Fibroblast of pulmonary artery (primary cell): Measurements from ENCODE around the gene GRIPAP1.

ENCODE experiments used
- DNase-seq: peaks from one replicate; pipeline ENCODE4 v3.0.0-alpha.2; 2010; ENCODE audit warnings: low read depth
- H3K4me3 ChIP-seq: replicated peaks from 2 replicates; pipeline ENCODE4 v1.5.1; 2011; ENCODE audit warnings: low read depth, mild to moderate bottlenecking, control low read depth, low read length, moderate library complexity
- TF ChIP-seq, protein P1 (sequence below): IDR thresholded peaks from 2 replicates; pipeline ENCODE4 v1.5.1; 2011; ENCODE audit warnings: mild to moderate bottlenecking, control low read depth, low read length, inconsistent platforms; ENCODE audit errors: missing control alignments

GRIPAP1 gene

DNA sequence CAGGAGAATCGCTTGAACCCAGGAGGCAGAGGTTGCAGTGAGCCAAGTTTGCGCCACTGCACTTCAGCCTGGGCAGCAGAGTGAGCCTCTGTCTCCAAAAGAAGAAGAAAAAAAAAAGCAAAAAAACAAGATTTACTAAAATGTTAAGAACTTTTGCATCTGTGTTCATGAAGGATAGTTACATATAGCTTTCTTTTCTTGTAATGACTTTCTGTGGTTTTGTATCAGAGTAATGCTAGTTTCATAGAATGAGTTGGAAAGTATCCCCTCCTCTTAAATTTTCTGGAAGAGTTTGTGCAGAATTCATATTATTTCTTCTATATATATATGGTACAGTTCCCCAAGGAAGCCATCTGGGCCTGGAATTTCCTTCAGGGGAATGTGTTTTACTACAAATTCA lies 17.0 kb upstream of the GRIPAP1 start:
- no peak overlapping the region for H3K4me3 ChIP-seq
- no peak for DNase-seq
- TF ChIP-seq, protein P1, sequence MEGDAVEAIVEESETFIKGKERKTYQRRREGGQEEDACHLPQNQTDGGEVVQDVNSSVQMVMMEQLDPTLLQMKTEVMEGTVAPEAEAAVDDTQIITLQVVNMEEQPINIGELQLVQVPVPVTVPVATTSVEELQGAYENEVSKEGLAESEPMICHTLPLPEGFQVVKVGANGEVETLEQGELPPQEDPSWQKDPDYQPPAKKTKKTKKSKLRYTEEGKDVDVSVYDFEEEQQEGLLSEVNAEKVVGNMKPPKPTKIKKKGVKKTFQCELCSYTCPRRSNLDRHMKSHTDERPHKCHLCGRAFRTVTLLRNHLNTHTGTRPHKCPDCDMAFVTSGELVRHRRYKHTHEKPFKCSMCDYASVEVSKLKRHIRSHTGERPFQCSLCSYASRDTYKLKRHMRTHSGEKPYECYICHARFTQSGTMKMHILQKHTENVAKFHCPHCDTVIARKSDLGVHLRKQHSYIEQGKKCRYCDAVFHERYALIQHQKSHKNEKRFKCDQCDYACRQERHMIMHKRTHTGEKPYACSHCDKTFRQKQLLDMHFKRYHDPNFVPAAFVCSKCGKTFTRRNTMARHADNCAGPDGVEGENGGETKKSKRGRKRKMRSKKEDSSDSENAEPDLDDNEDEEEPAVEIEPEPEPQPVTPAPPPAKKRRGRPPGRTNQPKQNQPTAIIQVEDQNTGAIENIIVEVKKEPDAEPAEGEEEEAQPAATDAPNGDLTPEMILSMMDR = no peak

DNA sequence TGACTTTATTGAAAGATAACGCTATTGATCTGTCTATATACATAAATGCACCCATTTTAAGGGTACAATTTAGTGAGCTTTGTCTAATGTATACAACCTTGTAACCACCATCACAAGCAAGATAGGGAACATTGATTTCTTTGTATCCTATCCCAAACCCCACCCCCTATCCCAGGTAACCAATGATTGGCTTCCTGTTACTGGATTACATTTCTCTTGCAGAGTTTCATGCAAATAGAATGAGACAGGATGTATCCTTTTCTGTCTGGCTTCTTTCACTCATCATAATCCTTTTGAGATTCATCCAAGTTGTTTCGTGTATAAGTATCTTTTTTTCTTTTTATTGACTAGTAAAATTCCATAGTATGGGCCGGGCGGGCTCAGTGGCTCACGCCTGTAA lies 1.6 kb upstream of the GRIPAP1 start:
- DNase-seq = no peak
- H3K4me3 ChIP-seq = no peak overlapping the region
- TF ChIP-seq, protein P1 = no peak

- peak overlapping the region; percentile 84 for H3K4me3 ChIP-seq
- TF ChIP-seq, protein P1 = no peak
- peak; percentile 47 for DNase-seq
These were observed 458 bp downstream of the GRIPAP1 start for GRCh38 chrX:49001521-49002090.

DNA sequence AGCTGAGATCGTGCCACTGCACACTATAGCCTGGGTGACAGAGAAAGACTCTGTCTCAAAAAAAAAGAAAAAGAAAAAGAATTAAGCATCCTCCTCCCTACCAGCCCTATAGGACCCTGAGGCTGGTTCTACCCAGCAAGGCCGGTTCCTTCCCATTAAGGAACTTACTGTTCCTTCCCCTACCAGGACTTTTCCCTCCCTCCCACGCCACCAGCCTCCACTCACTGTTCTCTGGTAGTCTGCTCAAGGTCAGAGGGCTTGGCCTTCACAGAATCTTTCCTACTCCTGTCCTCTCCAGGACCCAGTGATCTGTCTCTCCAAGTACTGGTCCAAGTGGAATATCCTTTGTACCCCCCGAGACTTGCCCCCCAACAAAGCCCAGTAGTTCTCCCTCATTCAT lies 1.4 kb downstream of the GRIPAP1 start:
- no peak overlapping the region for H3K4me3 ChIP-seq
- TF ChIP-seq, protein P1 = no peak
- DNase-seq = no peak

DNA sequence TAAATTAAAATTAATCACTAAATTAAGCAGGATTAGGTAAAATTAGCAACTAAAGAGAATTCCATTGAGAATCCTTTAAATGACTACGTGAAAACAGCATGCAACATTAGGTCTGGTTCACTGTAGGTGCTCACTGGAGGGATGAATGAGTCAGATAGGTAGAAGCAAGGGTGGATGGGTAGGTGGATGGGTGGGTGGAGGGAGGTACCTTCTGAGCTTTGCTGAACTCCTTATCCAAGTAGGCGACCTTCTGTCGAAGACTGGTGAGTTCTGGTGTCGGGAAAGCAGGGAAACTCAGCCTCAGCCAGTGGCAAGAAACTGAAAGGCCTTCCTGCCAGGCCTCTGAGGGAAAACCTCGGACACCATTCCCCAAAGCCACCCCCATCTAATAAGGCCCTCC lies 3.0 kb downstream of the GRIPAP1 start:
- H3K4me3 ChIP-seq = no peak overlapping the region
- TF ChIP-seq, protein P1 = no peak
- DNase-seq = no peak

DNA sequence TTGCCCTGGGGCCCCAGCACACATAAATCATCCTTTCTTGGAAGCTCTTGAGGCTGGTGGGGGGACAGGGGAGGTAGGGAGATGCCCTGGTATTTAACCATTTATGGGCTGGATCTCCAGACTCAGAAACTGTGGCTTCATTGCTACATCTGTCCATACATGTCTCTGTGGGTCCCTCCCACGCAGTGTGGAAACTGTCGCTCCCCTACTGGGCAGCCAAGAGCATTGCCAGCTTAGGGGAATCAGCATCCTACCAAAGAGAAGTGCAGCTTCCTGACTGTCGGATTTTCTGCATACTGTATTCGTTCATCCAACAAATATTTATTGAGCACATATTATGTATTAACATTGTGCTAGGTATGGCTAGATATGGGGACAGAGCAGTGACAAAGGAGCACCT lies 3.7 kb downstream of the GRIPAP1 start:
- DNase-seq = peak; percentile 5
- H3K4me3 ChIP-seq = no peak overlapping the region
- TF ChIP-seq, protein P1 = no peak

DNA sequence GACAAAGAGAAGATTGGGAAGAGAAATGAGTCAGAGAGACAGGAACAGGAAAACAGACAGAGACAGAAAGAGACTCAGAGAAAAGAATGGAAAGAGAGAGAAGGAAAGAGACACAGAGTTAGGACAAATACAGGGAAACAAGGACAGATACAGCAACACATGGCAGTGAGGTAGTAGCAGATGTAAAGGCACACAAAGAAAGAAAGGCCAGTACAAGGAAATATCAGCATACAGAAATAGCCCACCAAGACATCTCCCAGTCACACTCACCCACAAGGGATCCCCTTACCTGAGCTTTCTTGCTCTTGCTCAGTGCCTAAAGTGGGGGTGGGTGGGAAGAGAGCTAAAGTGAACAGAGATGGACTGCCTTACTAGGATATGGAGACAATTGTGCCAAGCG lies 4.2 kb downstream of the GRIPAP1 start:
- TF ChIP-seq, protein P1 = no peak

More for the DNA sequence above, 4.2 kb downstream of the GRIPAP1 start:
- H3K4me3 ChIP-seq = no peak overlapping the region
- no peak for DNase-seq
